Uterus (tissue), 4 donors: ENCODE results near the gene SNRNP35. TPM values are rescaled to one million over a fixed set of nuclear protein-coding genes. Genes with fewer than 3 reads are reported as not detected.
"Not testable (repeated sequence)": the region's sequence is repeated elsewhere in the genome, so short reads cannot be mapped to it uniquely, and the experiment has no call there.

ENCODE experiments used
- DNase-seq, 2 donors: peaks; one replicate each; pipeline ENCODE4 v3.0.0-alpha.2; 2019 to 2020
- H3K27ac ChIP-seq, 2 donors: fragments of 200-600 bp; sonication (generic); 1 replicate in 1 of 2; 2 replicates in 1 of 2; pipeline ENCODE4 v1.5.1; 2016 to 2018
- H3K27me3 ChIP-seq, 2 donors: fragments of 200-600 bp; sonication (generic); one replicate each; pipeline ENCODE4 v1.5.1; 2018 to 2019; ENCODE audit warnings: control low read depth in 1 of 2
- H3K36me3 ChIP-seq, 2 donors: fragments of 200-600 bp; sonication (generic); one replicate each; pipeline ENCODE4 v1.5.1; 2019; ENCODE audit warnings: control low read depth in 1 of 2
- H3K4me1 ChIP-seq, 2 donors: fragments of 200-600 bp; sonication (generic); one replicate each; pipeline ENCODE4 v1.5.1; 2018 to 2019; ENCODE audit warnings: control low read depth in 1 of 2
- H3K4me3 ChIP-seq, 2 donors: fragments of 200-600 bp; sonication (generic); 1 replicate in 1 of 2; 2 replicates in 1 of 2; pipeline ENCODE4 v1.5.1; 2018 to 2019; ENCODE audit warnings: mild to moderate bottlenecking in 1 of 2
- H3K9me3 ChIP-seq, 2 donors: fragments of 200-600 bp; sonication (generic); one replicate each; pipeline ENCODE4 v1.5.1; 2019; ENCODE audit warnings: control low read depth in 1 of 2
- CTCF ChIP-seq, 4 experiments: fragments of 200-600 bp in 2 of 4; fragments of 450-650 bp in 2 of 4; sonication (generic) in 2 of 4; IDR thresholded peaks; one replicate each; pipeline ENCODE4 v1.5.1; 2016 to 2019; ENCODE audit warnings: antibody characterized with exemption in 4 of 4, mild to moderate bottlenecking in 2 of 4, moderate library complexity in 1 of 4
- POLR2A ChIP-seq, 2 donors: fragments of 450-650 bp; IDR thresholded peaks; one replicate each; pipeline ENCODE4 v1.6.1; 2016; ENCODE audit warnings: antibody characterized with exemption in 2 of 2, mild to moderate bottlenecking in 1 of 2, moderate library complexity in 1 of 2
- intact Hi-C: fragments of 100-400 bp; cut with DNase I; formaldehyde crosslinking; loops from one replicate; pipeline ENCODE4 v1.15.1; 2023; ENCODE audit warnings: low total_unique reads
- total RNA-seq, 4 donors: library from RNA; depleted of rRNA in 3 of 4; stranded (reverse); fragments of >200 nt in 3 of 4; gene quantifications; one replicate each; pipeline versions ENCODE4 v1.1.0 to v1.2.4, GENCODE V29; 2014 to 2023
- donor health status: DM: yes; HTN: yes; CAD: no.

Gene SNRNP35
- total RNA-seq, 4 donors from 2014 or later: 0.29 to 41.0 (median 24.3) TPM

- TF ChIP-seq CTCF (IDR thresholded peaks at IDR 0.05) (no peak), POLR2A (IDR thresholded peaks at IDR 0.05) (no peak)
- peak overlapping the region in 1 of 2 donors; percentile 2 for H3K4me3 ChIP-seq
- H3K27ac ChIP-seq: peak overlapping the region; percentile 80 to 89
- H3K4me1 ChIP-seq: peaks cover 4 to 6% of the 10 kb centered on the region in 2 donors
- no peaks in the 10 kb centered on the region for H3K9me3 ChIP-seq
- no peaks in the 10 kb centered on the region for H3K36me3 ChIP-seq
- DNase-seq: peak; percentile 24 to 60
- H3K27me3 ChIP-seq: no peaks in the 10 kb centered on the region
- intact Hi-C loops: no loop called here
Measured at GRCh38 chr12:123445388-123446332, 12.3 kb upstream of the SNRNP35 start.

GRCh38 chr12:123446333-123446713 lies 11.6 kb upstream of the SNRNP35 start:
- intact Hi-C loops: no loop called here
- H3K9me3 ChIP-seq: no peaks in the 10 kb centered on the region
- no peaks in the 10 kb centered on the region for H3K36me3 ChIP-seq
- no peaks in the 10 kb centered on the region for H3K27me3 ChIP-seq
- DNase-seq: no peak
- no peak for TF ChIP-seq POLR2A (IDR thresholded peaks at IDR 0.05)
- TF ChIP-seq CTCF (IDR thresholded peaks at IDR 0.05): no peak
- peak overlapping the region; percentile 80 to 89 for H3K27ac ChIP-seq
- H3K4me1 ChIP-seq: peaks cover 4 to 6% of the 10 kb centered on the region in 2 donors
- H3K4me3 ChIP-seq: no peak overlapping the region

- H3K27ac ChIP-seq: no peak overlapping the region
- DNase-seq: no peak
- H3K36me3 ChIP-seq: no peaks in the 10 kb centered on the region
- no peak overlapping the region for H3K4me3 ChIP-seq
- intact Hi-C loops: no loop called here
- H3K4me1 ChIP-seq: peaks cover 4 to 6% of the 10 kb centered on the region in 2 donors
- no peaks in the 10 kb centered on the region for H3K9me3 ChIP-seq
- no peak for TF ChIP-seq POLR2A (IDR thresholded peaks at IDR 0.05)
- no peak for TF ChIP-seq CTCF (IDR thresholded peaks at IDR 0.05)
- no peaks in the 10 kb centered on the region for H3K27me3 ChIP-seq
Measured at GRCh38 chr12:123449249-123449733, 8.6 kb upstream of the SNRNP35 start.

GRCh38 chr12:123449856-123450255 lies 8.1 kb upstream of the SNRNP35 start:
- H3K27ac ChIP-seq: no peak overlapping the region
- no peaks in the 10 kb centered on the region for H3K27me3 ChIP-seq
- H3K4me3 ChIP-seq: no peak overlapping the region
- DNase-seq: no peak
- peaks cover 4 to 6% of the 10 kb centered on the region in 2 donors for H3K4me1 ChIP-seq
- H3K9me3 ChIP-seq: no peaks in the 10 kb centered on the region
- intact Hi-C loops: no loop called here
- H3K36me3 ChIP-seq: no peaks in the 10 kb centered on the region
- TF ChIP-seq CTCF (IDR thresholded peaks at IDR 0.05): no peak
- no peak for TF ChIP-seq POLR2A (IDR thresholded peaks at IDR 0.05)

GRCh38 chr12:123450636-123451035 lies 7.3 kb upstream of the SNRNP35 start:
- no peak overlapping the region for H3K27ac ChIP-seq
- no peak overlapping the region for H3K4me3 ChIP-seq
- H3K9me3 ChIP-seq: no peaks in the 10 kb centered on the region
- no peaks in the 10 kb centered on the region for H3K36me3 ChIP-seq
- no peak for DNase-seq
- H3K27me3 ChIP-seq: no peaks in the 10 kb centered on the region
- H3K4me1 ChIP-seq: peaks cover 4 to 6% of the 10 kb centered on the region in 2 donors
- intact Hi-C loops: no loop called here
- TF ChIP-seq CTCF (IDR thresholded peaks at IDR 0.05) (no peak), POLR2A (IDR thresholded peaks at IDR 0.05) (no peak)

- DNase-seq, H3K4me1 ChIP-seq, H3K27ac ChIP-seq, H3K4me3 ChIP-seq, H3K27me3 ChIP-seq, intact Hi-C loops, H3K9me3 ChIP-seq, H3K36me3 ChIP-seq: not testable (repeated sequence)
Measured at GRCh38 chr12:123452276-123452550, 5.7 kb upstream of the SNRNP35 start.
